Erythroblast (primary cell): Measurements from ENCODE around the gene TGFA.

ENCODE experiments used
- DNase-seq, 2 experiments: peaks; one replicate each; lab custom pipeline; 2025; lab: John Stamatoyannopoulos, UW
- GATA1 ChIP-seq: IDR thresholded peaks from 2 replicates; pipeline ENCODE4 v1.6.1; 2011; ENCODE audit warnings: low read depth, mild to moderate bottlenecking, control low read depth, low read length, moderate library complexity
- POLR2A ChIP-seq: IDR thresholded peaks from 2 replicates; pipeline ENCODE4 v1.6.1; 2011; ENCODE audit warnings: mild to moderate bottlenecking, low read length

Gene TGFA

DNA sequence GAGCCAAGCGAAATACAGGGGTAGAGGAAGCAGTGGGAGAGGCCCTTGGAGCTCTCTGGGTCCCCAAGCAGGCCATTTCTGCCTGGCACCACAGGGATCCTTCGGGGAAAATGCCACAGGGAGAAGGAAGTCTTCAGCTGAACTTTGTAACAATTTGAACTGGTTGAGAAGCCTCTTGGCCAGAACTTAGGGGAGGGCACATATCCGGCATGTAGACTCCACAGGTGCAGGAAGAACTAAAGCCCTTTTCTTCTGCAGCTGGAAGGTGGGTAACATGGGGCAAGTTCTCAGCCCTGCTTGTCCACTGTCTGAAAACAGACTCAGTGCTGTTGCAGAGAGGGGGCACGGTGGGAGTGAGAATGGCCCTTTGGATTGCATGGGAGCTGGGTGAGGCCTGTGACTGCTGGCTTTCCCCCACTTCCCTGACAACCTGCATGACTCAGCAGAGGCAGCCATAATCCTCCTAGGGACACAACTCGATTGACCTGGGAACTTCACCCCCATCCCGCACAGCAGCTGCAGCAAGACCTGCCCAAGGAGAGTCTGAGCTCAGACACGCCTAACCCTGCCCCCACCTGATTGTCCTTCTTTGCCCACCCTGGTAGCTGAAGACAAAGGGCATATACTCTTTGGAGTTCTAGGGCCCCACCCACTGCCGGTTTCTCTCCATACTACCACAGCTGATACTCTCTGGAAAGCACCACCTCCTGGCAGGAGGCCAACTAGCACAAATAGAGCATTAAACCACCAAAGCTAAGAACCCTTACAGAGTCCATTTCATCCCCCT is 150.2 kb downstream of the TGFA start:
- no peak for DNase-seq
- no peak for TF ChIP-seq GATA1
- TF ChIP-seq POLR2A: no peak

DNA sequence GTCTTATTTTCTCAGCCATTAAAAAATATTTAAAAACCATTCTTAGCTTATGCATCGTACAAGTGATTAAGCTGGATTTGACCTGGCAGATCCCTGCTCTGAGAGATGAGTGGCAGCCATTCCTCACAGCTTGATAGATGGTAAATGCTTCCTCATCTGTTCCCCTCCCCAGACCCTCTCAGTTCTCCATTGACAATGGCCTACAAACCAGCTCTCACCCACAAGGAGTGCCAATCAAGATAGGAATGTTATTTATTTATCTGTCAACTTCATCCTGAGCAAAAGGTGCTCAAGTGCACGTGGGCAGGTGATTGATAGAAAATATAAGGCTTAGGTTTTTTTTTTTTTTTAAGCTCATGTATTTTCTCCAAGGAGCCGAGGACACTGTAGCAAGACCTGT is 153.1 kb downstream of the TGFA start:
- no peak for DNase-seq
- TF ChIP-seq GATA1: no peak
- TF ChIP-seq POLR2A: no peak

DNA sequence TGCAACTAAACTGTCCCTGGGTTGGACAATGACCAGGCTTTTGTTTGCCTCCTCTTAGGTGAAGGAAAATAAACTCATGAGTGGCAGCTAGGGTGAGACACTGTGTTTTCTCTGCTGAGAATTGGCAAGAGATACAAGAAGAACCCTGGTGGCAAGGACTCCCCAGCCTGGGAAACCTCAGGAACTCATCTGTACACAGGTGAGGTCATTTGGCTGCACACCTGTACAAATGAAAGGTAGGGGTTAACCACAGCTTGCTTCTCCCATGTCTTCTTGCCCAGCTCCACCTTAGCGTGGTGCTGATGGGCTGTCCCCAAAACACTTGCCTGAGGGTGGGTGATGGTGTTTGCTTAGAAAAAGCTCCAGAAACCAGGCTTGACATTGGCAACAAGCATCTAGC is 154.6 kb downstream of the TGFA start:
- TF ChIP-seq GATA1 (no peak), POLR2A (no peak)
- no peak for DNase-seq
